Measurements from ENCODE around the gene EYS. TPM values are rescaled to one million over a fixed set of nuclear protein-coding genes. Genes with fewer than 3 reads are reported as not detected.

EYS gene
- total RNA-seq, 1 experiment from 2014 or later = not detected

DNA sequence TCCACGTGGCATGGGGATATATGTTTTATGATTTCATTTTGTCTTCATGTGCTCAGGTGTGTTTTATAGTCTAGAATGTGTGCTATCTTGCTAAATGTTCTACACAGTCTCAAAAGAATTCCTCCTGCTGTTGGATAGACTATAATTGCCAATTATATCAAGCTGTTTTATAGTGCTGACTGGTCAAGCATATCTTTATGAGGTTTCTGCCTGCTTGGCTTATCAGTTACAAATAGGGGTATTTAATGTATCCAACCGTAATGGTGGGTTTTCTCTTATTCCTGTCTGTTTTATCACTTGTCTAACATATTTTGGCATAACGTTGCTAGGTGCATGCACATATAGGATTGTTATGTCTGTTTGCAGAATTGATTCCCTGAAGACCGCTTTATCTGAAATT is 201.3 kb downstream of the EYS start:
- Mint-ChIP-seq H3K36me3 (ENCODE audit: insufficient read depth in 1 of 3, low read depth in 3 of 3) (no peaks in the 10 kb centered on the region; a peak in 1 of 7 replicates), H3K27me3 (ENCODE audit: low read depth) (no peaks in the 10 kb centered on the region)
- no peak overlapping the region for H3K14ac ChIP-seq (ENCODE audit: insufficient read depth, low read length)

More for the DNA sequence above, 201.3 kb downstream of the EYS start:
- Histone ChIP-seq H3K79me1 (ENCODE audit: insufficient read depth, low read depth, low read length, poor library complexity, severe bottlenecking) (no peaks in the 10 kb centered on the region), H4K91ac (ENCODE audit: insufficient read length, low read depth, low read length) (no peak overlapping the region), H4K8ac (replicated peaks; ENCODE audit: insufficient read length, low read depth, low read length) (no peak overlapping the region), H3K23ac (ENCODE audit: insufficient read length, low read depth, low read length) (no peak overlapping the region), H2BK20ac (ENCODE audit: low read depth, low read length, poor library complexity, severe bottlenecking) (no peak overlapping the region), H3K56ac (ENCODE audit: insufficient read length, low read depth, low read length) (no peak overlapping the region), H2AFZ (ENCODE audit: low read length) (no peak overlapping the region), H3K4ac (ENCODE audit: low read depth, low read length) (no peak overlapping the region), H3K9ac (ENCODE audit: extremely low read depth, insufficient read length, low read length) (no peak overlapping the region), H2BK12ac (ENCODE audit: insufficient read length, low read depth, low read length) (no peak overlapping the region), H3K27me3 (ENCODE audit: insufficient read depth, low read length) (no peaks in the 10 kb centered on the region), H3K9me3 (ENCODE audit: control insufficient read depth, low read depth, low read length) (no peaks in the 10 kb centered on the region), H2BK5ac (ENCODE audit: insufficient read length, low read length) (no peak overlapping the region), H3K18ac (ENCODE audit: insufficient read length, low read depth, low read length) (no peak overlapping the region), H3K79me2 (ENCODE audit: insufficient read depth, low read length) (no peaks in the 10 kb centered on the region), H3T11ph (ENCODE audit: low read length) (no peak overlapping the region), H4K5ac (ENCODE audit: insufficient read length, low read depth, low read length) (no peak overlapping the region), H2BK15ac (ENCODE audit: low read depth, low read length) (no peak overlapping the region), H3K4me1 (ENCODE audit: insufficient read depth, low read length) (no peaks in the 10 kb centered on the region), H3K23me2 (ENCODE audit: insufficient read length, low read depth, low read length, poor library complexity, severe bottlenecking) (no peaks in the 10 kb centered on the region), H2AK5ac (ENCODE audit: insufficient read length, low read length) (no peak overlapping the region), H3K27ac (ENCODE audit: insufficient read length, low read depth, low read length) (no peak overlapping the region), H4K20me1 (ENCODE audit: control insufficient read depth, insufficient read depth, insufficient read length) (no peaks in the 10 kb centered on the region), H2BK120ac (ENCODE audit: low read depth, low read length, poor library complexity, severe bottlenecking) (no peak overlapping the region), H3K4me2 (ENCODE audit: insufficient read depth, insufficient read length, low read length) (no peak overlapping the region)
- no peak overlapping the region for H3K4me3 Mint-ChIP-seq
- no peak for DNase-seq
- WGBS (ENCODE audit: extremely low coverage, insufficient read length, low lambda C conversion rate) = no CpG with 5 or more reads among the region's 4 CpGs
- H3K9me3 Mint-ChIP-seq = peaks cover 0 to 10% of the 10 kb centered on the region in 2 experiments; a peak in 4 of 5 replicates
- H3K4me1 Mint-ChIP-seq = no peaks in the 10 kb centered on the region
- TF ChIP-seq, protein P1, sequence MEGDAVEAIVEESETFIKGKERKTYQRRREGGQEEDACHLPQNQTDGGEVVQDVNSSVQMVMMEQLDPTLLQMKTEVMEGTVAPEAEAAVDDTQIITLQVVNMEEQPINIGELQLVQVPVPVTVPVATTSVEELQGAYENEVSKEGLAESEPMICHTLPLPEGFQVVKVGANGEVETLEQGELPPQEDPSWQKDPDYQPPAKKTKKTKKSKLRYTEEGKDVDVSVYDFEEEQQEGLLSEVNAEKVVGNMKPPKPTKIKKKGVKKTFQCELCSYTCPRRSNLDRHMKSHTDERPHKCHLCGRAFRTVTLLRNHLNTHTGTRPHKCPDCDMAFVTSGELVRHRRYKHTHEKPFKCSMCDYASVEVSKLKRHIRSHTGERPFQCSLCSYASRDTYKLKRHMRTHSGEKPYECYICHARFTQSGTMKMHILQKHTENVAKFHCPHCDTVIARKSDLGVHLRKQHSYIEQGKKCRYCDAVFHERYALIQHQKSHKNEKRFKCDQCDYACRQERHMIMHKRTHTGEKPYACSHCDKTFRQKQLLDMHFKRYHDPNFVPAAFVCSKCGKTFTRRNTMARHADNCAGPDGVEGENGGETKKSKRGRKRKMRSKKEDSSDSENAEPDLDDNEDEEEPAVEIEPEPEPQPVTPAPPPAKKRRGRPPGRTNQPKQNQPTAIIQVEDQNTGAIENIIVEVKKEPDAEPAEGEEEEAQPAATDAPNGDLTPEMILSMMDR (conservative IDR thresholded peaks at IDR 0.05) = no peak
- no peak overlapping the region for H3K27ac Mint-ChIP-seq
